Liver (tissue), 3 donors: ENCODE results near the gene SEC23IP.

ENCODE experiments used
- ATF3 ChIP-seq: IDR thresholded peaks from 2 replicates; pipeline ENCODE4 v1.6.1; 2016; ENCODE audit warnings: antibody characterized with exemption
- FOXA2 ChIP-seq: IDR thresholded peaks from 2 replicates; pipeline ENCODE4 v1.6.1; 2016; ENCODE audit warnings: antibody characterized with exemption
- GABPA ChIP-seq, 2 donors: IDR thresholded peaks in 1 of 2; conservative IDR thresholded peaks in 1 of 2; 2 replicates each; pipeline ENCODE4 v1.6.1; 2016; ENCODE audit warnings: antibody characterized with exemption in 2 of 2, mild to moderate bottlenecking in 1 of 2, moderate library complexity in 1 of 2
- HNF4G ChIP-seq: IDR thresholded peaks from 2 replicates; pipeline ENCODE4 v1.6.1; 2016; ENCODE audit warnings: antibody characterized with exemption
- JUND ChIP-seq, 2 donors: IDR thresholded peaks; 2 replicates each; pipeline ENCODE4 v1.6.1; 2016; ENCODE audit warnings: antibody characterized with exemption in 2 of 2
- MAX ChIP-seq: IDR thresholded peaks from 2 replicates; pipeline ENCODE4 v1.6.1; 2016; ENCODE audit warnings: antibody characterized with exemption
- RAD21 ChIP-seq, 2 donors: IDR thresholded peaks; 2 replicates each; pipeline ENCODE4 v1.6.1; 2016; ENCODE audit warnings: antibody characterized with exemption in 2 of 2, mild to moderate bottlenecking in 2 of 2
- REST ChIP-seq: IDR thresholded peaks from 2 replicates; pipeline ENCODE4 v1.6.1; 2016; ENCODE audit warnings: antibody characterized with exemption, mild to moderate bottlenecking
- SP1 ChIP-seq: IDR thresholded peaks from 2 replicates; pipeline ENCODE4 v1.6.1; 2018; ENCODE audit warnings: antibody characterized with exemption, mild to moderate bottlenecking
- TAF1 ChIP-seq: conservative IDR thresholded peaks from 2 replicates; pipeline ENCODE4 v1.6.1; 2016; ENCODE audit warnings: antibody characterized with exemption, mild to moderate bottlenecking
- YY1 ChIP-seq: IDR thresholded peaks from 2 replicates; pipeline ENCODE4 v1.6.1; 2016; ENCODE audit warnings: antibody characterized with exemption, mild to moderate bottlenecking
- TF ChIP-seq, protein P1 (sequence below): fragments of 150-350 bp; IDR thresholded peaks from 2 replicates; pipeline ENCODE4 v1.5.1; 2017; ENCODE audit warnings: improper control_type of control experiment, low read depth, low read length; ENCODE audit not compliant: missing input control
- TF ChIP-seq, protein P2 (sequence below): IDR thresholded peaks from 2 replicates; pipeline ENCODE4 v1.6.1; 2016; ENCODE audit warnings: antibody characterized with exemption
- donor health status: healthy.
- donor health status: healthy.

- no peak for TF ChIP-seq YY1
- TF ChIP-seq, protein P1, sequence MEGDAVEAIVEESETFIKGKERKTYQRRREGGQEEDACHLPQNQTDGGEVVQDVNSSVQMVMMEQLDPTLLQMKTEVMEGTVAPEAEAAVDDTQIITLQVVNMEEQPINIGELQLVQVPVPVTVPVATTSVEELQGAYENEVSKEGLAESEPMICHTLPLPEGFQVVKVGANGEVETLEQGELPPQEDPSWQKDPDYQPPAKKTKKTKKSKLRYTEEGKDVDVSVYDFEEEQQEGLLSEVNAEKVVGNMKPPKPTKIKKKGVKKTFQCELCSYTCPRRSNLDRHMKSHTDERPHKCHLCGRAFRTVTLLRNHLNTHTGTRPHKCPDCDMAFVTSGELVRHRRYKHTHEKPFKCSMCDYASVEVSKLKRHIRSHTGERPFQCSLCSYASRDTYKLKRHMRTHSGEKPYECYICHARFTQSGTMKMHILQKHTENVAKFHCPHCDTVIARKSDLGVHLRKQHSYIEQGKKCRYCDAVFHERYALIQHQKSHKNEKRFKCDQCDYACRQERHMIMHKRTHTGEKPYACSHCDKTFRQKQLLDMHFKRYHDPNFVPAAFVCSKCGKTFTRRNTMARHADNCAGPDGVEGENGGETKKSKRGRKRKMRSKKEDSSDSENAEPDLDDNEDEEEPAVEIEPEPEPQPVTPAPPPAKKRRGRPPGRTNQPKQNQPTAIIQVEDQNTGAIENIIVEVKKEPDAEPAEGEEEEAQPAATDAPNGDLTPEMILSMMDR = no peak
- TF ChIP-seq HNF4G = no peak
- no peak for TF ChIP-seq TAF1
- TF ChIP-seq REST = no peak
- TF ChIP-seq GABPA (IDR thresholded peaks at IDR 0.05 in 1 of 2, conservative IDR thresholded peaks at IDR 0.05 in 1 of 2) = no peak
- no peak for TF ChIP-seq JUND (IDR thresholded peaks at IDR 0.05)
- no peak for TF ChIP-seq SP1
- TF ChIP-seq ATF3 = no peak
- TF ChIP-seq RAD21 (IDR thresholded peaks at IDR 0.05) = no peak
- TF ChIP-seq MAX = no peak
- TF ChIP-seq, protein P2, sequence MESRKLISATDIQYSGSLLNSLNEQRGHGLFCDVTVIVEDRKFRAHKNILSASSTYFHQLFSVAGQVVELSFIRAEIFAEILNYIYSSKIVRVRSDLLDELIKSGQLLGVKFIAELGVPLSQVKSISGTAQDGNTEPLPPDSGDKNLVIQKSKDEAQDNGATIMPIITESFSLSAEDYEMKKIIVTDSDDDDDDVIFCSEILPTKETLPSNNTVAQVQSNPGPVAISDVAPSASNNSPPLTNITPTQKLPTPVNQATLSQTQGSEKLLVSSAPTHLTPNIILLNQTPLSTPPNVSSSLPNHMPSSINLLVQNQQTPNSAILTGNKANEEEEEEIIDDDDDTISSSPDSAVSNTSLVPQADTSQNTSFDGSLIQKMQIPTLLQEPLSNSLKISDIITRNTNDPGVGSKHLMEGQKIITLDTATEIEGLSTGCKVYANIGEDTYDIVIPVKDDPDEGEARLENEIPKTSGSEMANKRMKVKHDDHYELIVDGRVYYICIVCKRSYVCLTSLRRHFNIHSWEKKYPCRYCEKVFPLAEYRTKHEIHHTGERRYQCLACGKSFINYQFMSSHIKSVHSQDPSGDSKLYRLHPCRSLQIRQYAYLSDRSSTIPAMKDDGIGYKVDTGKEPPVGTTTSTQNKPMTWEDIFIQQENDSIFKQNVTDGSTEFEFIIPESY = no peak
- TF ChIP-seq FOXA2 = no peak
Measured at GRCh38 chr10:119942973-119943372, 50.4 kb downstream of the SEC23IP start.
